ENCODE results near the gene C19orf47.

Gene C19orf47, protein sequence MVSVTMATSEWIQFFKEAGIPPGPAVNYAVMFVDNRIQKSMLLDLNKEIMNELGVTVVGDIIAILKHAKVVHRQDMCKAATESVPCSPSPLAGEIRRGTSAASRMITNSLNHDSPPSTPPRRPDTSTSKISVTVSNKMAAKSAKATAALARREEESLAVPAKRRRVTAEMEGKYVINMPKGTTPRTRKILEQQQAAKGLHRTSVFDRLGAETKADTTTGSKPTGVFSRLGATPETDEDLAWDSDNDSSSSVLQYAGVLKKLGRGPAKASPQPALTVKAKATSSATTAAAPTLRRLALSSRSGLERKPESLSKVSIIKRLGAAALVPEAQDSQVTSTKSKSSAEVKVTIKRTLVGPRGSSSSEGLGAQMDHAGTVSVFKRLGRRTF

DNA sequence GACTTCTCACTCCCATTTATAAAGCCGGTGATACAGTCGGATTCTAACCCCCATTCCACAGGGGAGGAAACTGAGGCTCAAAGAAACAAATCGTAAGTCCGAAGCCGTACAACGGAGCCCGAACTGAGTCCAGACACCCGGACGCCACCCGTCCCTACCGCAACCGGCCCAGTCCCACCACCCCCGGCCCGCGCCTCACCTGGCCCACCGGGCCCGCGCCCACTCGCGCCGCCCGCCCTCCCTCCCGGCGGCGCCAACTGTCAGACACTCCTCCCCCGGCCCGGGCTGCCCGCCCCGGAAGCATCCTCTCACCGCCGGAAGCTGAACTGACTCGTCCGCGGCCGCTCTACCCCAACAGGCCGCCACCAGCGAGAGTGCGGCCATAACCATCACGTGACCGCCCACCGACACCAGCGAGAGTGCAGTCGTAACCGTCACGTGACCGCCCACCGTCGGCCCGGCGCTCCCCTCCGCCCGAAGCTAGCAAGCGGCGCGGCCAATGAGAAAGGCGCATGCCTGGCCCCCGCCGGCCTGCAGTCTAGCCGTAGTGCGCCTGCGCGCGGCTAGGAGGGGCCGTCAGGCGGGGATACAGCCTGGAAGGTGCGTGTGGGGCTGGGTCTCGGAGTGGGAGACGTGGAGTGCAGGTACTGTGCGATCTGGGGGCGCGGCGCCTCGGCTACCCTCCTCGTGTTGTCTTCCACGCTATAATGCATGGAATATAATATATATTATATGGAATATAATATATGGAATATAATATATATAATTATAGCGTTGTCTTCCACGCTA lies at the start of gene C19orf47, which contains the start of gene PLD3:
Gene C19orf47 (minus strand): TSS at position 273 of the 789 bp plus-strand sequence. CDS start 6,540 bp downstream, outside the sequence.
Gene PLD3 (plus strand): TSS at position 571 of the 789 bp plus-strand sequence. CDS start 17,789 bp downstream, outside the sequence.
- no peak for FAIRE-seq

DNA sequence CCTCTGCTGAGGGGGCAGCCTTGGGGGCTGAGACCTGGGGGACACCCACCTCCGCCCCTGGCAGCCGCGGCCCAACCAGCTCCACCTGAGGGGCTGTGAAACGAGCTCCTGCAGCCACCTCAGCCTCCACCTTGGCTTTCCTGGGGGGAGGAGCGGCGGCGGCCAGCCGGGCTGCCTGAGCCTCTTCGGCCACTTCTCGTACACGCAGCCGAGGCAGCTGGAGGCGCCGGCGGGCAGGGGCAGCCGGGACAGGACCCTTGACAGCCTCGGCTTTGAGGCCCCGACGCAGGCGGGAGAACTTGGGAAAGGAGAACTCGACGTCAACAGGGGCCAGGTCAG lies 49.3 kb upstream of the C19orf47 start:
- no peak for FAIRE-seq

DNA sequence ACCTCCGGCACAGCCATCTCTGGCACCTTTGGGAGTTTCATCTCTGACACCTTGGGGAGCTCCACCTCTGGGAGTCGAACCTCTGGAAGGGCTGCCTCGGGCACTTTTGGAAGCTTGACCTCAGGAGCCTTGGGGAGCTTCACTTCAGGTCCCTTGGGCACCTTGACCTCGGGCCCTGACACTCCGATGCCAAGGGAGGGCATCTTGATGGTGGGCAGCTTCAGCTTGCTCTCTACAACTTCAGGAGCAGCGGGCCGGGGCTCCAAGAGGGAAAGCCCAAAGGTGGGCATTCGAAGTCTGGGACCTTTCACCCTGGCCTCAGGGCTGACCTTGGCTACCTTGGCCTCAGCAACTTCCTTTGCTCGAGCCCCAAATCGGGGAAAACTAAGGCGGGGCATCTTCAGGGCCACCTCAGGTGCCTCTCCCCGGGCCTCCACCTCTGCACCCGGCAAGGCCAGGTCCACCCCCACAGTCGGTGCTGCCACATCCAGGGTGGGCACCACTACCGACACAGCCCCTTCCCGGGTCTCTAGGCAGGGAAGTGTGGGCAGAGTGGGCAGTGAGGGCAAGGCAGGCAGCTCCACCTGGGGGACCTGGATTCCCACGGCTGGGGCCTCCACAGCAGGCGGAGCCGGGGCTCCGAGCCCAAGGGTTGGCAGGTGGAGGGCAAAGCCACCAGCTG lies 48.8 kb upstream of the C19orf47 start:
- FAIRE-seq, result no peak

DNA sequence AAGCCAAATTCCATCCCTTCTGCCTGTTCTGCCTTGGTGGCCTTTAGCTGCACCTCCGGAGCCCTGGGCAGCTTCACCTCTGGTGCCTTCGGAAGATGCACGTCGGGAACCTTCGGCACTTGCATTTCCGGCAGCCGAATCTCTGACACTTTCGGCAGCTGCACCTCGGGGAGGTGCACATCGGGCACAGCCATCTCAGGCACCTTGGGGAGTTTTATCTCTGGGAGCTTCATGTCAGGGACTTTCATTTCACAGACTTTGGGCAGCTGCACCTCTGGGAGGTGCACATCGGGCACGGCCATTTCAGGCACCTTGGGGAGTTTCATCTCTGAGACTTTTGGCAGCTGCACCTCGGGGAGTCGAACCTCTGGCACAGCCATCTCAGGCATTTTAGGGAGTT lies 47.8 kb upstream of the C19orf47 start:
- FAIRE-seq, result no peak

DNA sequence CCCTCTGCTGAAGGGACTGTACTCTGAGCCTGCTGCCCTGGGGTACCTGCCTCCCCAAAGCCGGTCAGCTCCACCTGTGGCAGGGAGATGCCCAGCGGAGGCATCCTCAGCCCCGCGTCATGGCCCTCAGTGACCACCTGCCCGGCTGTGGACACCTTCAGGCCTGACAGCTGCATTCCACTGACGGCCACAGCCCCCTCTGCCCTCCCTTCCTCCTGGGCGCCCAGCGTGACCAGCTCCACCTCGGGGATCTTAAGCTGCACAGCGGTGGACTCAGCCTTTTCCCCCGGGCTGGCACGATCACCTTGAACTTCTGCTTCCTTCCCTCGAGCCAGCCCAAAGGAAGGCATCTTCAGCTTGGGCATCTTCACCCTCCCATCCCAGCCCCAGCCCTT lies 46.6 kb upstream of the C19orf47 start:
- no peak for FAIRE-seq

DNA sequence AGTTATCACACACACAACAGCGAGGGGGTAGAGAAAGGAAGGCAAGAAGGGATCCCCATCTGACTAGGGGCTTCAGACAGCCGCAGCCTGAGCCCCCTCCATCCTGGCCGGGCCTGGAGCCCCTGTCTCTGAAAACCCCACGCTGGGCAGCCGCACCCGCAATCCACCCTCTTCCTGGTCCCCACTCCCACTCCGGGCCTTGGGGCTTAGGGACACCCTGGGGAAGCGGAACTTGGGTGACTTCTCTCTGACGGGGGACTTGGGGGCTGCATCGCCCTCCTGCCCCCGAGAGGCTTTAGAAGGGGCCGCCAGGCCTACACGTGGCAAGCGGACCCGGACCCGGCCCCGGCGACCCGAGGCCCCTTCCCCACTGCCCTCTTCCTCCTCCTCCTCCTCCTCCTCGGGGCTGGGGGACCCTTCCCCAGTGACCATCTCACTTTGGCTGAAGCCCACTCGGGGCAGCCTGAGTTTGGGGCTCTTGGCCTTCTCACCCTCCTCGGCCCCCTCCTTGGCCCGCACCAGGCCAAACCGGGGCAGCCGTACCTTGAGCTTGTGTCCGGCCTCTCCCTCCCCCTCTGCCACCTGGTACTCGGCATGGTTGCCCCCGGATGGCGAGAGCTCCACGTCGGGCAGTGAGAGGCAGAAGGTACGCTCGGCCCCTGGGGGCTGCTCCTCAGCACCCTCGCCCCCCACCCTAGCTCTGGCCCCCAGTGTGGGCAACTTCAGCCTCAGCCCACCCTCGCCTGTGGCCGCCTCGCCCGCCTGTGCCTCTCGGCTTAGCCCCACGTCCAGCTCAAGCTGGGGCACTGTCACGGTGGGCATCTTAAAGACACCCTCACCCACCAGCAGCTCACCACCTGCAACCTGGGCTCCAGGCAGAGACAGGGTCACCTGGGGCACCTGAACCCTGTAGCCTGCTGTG lies 46.0 kb upstream of the C19orf47 start:
- FAIRE-seq, result no peak

DNA sequence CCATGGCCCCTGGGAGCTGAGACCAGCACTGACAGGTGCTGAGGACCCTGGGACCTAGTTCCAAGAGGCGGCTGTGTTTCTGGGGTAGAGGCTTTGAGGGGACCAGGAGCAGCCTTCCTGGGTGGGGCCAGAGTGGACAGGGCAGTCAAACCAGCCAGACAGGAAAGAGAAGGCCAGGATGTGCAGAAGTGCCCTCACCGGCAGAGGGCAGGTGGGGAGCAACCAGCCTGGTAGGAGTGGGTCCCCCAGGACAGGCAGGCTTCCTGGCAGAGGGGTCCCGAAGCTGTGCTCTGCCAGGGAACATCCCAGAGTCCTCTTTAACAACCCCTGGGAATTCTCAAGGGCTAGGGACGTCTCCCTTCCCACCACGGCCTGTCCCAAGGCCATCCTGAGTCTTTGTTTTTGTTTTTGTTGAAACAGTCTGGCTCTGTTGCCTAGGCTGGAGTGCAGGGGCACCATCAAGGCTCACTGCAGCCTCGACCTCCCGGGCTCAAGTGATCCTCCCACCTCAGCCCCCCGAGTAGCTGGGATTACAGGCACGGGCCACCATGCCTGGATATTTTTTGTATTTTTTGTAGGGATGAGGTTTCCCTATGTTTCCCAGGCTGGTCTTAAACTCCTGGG lies 44.8 kb upstream of the C19orf47 start:
- no peak for FAIRE-seq

DNA sequence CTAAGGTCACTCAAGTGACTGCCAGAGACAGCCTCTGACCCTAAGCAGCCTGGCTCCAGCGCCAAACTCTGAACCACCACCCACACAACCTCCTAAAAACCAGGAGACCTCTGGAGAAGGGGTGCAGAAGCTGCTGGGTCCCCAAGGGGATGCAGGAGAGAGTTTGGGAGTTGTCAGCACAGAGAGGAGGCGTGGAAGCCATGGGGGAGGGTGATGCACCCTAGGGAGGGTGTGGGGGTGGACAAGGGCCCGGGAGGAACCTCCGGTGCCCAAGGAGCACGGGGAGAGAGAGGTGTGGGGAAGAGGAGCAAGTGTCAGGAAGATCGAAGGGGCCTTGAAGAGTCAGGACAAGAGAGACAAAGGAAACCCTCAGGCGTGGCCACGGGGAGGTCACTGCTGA lies 43.9 kb upstream of the C19orf47 start:
- no peak for FAIRE-seq

DNA sequence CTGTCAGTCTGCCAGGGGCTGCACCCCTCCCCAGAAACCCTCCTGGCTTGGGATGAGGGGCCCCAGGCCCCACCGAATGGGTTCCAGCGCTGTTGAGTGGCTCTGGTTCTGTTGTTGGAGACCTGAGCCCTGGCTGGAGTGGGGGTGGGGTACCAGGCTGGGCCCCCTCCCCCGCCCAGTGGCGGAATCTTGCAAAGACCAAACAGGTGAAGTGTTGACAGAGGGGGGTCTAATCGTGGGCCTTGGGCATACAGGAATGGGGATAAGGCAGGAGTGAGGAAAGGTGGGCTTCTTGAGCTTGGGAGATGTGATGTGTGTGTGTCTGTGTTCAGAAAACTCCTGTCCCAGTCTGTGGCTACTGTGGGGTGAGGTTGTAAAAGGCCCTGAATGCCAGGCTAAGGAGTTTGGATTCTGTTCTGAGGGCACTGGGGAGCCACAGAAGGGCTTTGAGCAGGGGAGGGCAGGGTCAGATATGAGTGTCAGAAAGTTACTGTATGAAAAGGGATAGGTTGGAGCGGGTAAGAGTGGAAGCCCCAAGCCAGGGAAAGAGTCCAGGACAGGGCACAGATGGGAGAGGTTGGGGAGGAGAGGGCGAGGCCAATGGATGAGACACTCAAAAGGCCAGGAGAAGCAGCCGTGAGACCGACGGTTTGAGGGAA lies 42.0 kb upstream of the C19orf47 start, which contains the start of gene HIPK4:
Gene HIPK4 (minus strand): TSS at position 98 of the 659 bp plus-strand sequence. CDS start 279 bp downstream, outside the sequence.
- no peak for FAIRE-seq

DNA sequence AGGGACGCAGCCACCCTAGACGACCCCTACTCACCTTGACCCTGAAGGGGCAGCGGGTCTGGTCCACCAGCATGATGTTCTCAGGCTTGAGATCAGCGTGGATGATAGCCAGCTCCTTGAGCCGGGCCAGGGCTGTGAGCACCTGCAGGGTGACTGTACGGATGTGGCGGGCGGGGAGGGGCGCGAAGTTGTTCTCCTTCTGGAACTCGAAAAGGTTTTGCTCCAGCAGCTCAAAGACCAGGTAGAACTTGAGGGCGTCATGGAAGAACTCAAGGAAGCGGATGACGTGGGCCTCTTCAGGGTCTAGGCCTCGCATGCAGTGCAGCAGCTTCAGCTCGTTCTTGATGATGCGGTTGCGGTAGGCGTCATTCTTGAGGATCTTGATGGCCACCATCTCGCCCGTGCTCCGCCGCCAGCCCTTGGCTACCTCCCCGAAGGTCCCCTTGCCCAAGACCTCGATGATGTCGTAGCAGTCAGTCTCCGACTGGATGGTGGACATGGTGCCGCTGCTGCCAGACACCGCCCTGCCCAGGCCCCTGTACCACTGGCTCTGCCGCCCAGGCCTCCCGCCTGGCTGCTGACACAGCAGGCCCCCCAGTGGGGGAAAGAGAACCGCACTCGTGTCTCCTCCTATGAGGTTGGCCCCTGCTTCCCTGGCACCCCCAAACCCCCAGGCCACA lies 41.3 kb upstream of the C19orf47 start:
- no peak for FAIRE-seq

DNA sequence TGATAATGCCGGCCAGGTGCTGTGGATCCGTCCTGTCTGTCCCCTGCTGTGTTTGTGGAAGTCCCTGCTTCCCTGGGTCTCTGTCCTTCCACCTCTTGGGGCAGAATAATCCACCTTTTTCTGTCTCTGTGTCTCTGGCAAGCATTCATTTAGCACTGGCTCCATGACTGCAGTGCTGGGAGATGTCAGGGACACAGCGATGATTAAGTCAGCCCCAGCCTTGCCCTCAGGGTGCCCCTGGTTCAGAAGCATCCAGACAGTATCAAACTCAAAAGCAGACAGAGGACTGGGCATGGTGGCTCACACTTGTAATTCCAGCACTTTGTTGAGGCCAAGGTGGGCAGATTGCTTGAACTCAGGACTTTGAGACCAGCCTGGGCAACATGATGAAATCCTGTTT lies 40.3 kb upstream of the C19orf47 start:
- no peak for FAIRE-seq

DNA sequence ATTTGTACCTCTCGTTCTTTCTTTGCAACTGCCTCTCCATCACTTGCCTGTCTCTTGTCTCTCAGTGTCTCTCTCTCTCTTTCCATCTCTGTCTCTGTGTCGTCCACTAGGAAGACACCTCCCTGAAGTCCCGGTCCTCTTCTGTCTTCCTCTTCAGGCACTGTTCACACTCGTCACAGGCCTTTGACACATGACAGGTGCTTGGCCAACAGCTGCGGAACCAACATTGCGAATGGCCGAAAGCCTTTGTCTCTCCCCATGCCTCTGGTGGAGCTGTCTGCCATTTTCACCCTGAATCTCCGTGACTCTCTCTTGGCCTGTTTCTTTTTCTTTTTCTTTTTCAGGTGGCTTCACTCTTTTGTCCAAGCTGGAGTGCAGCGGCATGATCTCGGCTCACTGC lies 39.0 kb upstream of the C19orf47 start:
- no peak for FAIRE-seq

DNA sequence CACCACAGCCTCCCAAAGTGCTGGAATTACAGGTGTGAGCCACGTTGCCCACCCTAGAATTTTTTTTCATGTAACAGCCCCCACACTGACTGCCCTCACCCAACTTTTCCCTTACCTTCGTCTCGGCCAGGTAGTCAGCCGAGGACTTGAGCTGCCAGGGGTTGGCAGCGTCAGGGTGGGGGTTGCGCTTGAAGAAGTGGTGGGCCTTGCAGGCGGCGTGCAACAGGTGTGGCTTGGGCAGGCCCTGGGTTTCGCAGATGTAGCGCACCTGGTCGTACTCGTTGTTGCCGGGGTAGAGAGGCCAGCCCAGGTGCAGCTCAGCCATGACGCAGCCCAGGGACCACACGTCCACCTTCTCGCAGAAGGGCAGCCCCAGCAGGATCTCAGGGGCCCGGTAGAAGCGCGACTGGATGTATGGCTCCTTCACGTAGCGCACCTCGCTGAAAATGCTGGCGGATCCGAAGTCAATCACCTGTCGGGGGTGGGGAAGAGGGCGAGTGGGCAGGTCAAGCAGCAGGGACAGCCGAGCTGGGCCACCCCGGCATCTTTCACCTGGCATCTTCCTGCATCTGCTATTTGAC lies 35.6 kb upstream of the C19orf47 start:
- FAIRE-seq, result no peak

DNA sequence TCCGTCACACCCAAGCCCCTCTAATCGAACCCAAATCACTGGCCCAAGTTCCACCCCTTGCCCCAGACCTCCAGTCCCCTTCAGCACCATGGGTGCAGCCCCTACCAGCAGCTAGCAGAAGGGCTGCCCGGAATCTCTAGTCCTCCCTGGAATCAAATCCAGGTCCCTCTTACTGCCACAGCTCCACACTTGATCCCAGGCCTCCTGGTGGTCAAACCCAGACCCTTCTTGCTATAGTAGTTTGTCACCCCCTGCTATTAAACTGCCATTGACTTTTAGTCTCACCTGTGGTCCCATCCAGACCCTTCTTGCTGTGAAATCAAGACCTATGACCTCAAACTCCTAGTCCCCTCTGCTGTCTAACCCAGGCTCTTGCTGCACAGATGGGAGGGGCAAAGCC lies 33.1 kb upstream of the C19orf47 start:
- FAIRE-seq, result no peak

DNA sequence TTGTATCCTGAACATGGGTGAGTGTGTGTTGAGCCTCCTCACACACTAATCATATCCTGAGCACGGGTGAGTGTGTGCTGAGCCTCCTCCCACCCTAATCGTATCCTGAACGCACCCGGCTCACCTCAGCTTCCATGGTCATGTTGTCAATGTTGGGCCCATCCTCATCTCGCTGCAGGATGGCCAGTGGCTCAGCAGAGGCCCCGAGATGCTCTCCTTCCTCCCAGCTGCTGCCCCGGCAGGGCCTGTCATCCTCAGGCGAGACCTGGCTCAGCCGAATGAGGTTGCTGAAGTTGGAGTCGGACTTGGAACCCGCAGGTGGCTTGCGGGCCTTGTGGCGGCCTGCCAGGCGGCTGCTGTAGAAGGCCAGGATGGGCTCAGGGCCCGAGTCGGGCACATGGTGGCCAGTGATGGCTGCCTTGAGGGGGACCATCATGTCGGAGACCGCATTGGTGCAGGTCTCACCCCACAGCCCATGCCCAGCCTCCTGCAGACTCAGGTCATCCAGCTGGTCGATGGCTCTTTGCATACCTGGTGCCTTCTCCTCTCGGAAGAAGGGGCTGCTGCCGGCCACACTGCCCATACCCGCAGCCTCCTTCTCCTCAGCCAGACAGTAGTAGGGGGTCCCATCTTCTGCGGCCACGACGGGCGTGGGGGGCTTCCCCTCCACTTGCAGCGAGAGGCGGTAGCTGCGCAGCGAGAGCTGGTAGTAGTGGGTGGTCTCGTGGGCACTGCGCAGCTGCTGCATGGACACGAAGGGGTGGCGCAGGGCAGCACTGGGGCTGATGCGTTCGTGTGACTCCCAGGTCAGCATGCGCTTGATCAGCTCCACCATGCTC lies 32.2 kb upstream of the C19orf47 start:
- FAIRE-seq, result no peak

DNA sequence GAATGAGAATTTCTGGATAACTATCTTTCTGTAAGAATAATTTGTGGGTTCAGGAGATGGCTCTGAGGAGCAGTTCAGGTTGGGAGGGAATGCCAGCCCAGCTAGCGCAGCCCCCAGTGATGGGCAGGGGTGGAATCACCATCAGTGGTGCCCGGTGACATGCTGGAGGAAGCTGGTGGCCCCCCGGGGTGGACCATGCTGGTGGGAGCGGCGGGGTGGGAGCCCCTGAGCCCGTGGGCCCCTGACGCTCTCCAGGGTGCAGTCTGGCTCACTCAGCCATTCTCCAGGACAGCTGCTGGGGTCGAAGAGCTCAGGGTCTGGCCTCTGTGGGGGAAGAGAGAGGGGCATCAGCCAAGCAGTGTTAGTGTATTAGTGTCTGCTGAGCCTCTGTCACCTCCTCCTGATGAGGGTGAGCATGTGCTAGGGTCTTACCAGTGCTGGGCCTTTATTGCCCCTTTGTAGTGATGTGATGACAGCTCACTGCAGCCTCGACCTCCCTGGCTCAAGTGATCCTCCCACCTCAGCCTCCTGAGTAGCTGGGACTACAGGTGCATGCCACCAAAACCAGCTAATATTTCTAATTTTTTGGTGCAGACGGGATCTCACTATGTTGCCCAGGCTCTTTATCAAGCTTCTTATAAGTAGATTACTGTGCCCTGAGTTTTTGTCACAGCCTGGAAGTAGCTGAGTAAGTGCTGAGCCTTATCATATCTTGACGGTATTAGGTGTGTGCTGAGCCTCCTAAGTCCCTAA lies 31.4 kb upstream of the C19orf47 start:
- no peak for FAIRE-seq

DNA sequence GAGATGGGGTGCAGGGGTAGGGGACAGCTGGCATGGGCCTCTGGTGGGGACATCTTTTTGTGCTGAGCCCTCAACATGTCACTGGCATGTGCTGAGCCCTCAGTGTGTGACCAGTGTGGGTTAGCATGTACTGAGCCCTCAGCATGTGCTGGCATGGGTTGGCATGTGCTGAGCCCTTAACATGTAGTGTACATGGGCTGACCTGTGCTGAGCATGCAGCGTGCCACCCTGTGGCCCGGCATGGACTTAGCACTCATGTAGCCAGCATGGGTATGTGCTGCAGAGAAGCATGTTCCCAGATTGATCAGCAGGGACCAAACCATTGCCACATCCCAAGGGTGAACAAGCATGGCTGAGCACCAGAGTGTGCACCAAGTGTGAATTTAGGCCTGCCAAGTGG lies 30.3 kb upstream of the C19orf47 start:
- FAIRE-seq, result no peak

DNA sequence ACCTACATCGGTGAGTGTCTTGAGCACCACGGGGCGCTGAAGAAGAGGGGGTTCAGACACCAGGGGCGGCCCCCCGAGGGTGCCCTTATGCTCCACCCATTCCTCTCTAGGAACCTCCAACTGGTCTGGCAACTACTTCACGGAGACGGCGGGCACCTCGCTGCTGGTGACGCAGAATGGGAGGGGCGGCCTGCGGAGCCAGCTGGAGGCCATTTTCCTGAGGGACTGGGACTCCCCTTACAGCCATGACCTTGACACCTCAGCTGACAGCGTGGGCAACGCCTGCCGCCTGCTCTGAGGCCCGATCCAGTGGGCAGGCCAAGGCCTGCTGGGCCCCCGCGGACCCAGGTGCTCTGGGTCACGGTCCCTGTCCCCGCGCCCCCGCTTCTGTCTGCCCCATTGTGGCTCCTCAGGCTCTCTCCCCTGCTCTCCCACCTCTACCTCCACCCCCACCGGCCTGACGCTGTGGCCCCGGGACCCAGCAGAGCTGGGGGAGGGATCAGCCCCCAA lies 29.7 kb upstream of the C19orf47 start:
- FAIRE-seq, result no peak
